ENCODE results near the gene TRMT11. TPM values are rescaled to one million over a fixed set of nuclear protein-coding genes. Genes with fewer than 3 reads are reported as not detected.
A peak's percentile ranks its signal among the peaks of the same experiment; 100 is the strongest.
"Not testable (repeated sequence)": the region's sequence is repeated elsewhere in the genome, so short reads cannot be mapped to it uniquely, and the experiment has no call there.

TRMT11 gene
- total RNA-seq, 1 experiment from 2014 or later: 42.0 TPM

DNA sequence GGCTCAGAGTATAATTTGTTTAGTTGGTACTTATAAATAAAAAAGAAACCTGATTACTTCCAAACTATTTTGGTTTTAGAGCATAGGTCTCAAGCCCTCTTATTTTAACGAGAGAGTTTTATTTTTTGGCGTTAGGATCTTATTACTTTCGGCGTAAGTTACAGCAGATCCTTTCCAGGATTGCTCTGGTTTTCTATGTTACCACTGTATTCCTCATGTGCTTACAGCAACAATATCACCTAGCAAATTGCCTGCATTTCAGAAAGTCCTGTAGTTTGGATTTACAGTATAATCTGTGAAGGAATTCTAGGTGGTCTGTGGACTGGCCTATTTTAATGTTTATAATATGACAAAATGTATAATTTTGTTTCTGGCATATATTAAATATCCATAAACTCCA lies 54.1 kb downstream of the TRMT11 start:
- no peak for DNase-seq (ENCODE audit: extremely low read depth, low read depth)

DNA sequence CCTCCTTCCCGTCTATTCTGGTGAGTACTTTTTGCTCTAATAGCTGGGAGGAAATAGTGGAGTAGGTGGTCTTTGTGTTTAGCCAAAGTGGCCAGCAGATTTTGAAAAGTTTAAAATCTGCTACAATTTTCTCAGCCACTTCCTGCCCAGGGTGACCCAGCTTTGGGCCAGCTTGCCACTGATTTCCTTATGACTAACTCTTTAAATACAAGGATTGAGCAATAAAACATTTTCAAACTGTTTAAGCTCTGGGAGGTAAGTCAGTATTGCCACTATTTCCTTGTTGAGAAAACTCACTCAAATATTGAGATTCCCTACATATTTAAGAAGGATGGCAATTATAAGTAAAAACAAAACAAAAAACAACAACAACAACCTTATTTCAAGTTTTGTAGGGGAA lies 54.5 kb downstream of the TRMT11 start:
- DNase-seq (ENCODE audit: extremely low read depth, low read depth): peak; percentile 27

DNA sequence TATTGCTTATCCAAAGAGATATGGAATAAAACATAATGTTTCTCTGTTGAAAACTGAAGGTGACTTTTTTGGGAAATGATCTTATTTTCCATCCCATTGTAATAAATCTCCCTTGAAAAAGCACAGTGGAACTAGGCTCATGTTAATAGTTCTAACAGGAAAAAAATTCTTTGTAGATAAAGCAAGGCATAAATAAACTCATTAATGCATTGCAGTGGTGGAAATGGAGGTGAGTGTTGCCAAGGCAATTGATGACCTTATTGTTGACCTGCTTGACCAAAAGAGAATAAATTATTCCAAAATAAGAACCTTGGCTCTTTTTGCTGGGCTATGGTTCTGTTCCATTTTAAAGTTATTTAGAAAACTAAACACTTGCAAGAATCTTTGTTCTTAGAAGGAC lies 55.2 kb downstream of the TRMT11 start:
- no peak for DNase-seq (ENCODE audit: extremely low read depth, low read depth)

- DNase-seq (ENCODE audit: extremely low read depth, low read depth): no peak
These were observed 55.7 kb downstream of the TRMT11 start for GRCh38 chr6:126042001-126042419.

DNA sequence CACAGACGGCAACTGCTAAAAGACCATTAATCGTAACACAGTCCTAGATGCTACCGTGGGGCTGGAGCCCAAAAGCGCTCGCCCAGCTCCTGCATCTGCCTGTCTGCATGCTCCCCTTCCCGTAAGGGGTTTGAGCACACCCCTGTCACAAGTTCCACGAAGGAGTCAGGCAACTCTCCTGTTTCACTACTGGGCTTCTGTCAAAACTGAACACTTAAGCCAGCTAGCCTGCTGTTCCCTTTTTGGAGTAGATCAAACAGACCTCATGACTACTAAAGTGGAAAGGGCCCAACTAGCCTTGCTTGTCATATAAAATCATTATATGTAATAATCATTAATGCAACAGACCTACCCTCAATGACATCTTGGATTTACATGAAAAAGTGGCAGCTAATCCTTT lies 61.3 kb downstream of the TRMT11 start:
- DNase-seq (ENCODE audit: extremely low read depth, low read depth): no peak

- no peak for DNase-seq (ENCODE audit: extremely low read depth, low read depth)
These were observed 62.3 kb downstream of the TRMT11 start for GRCh38 chr6:126048635-126049034.

DNA sequence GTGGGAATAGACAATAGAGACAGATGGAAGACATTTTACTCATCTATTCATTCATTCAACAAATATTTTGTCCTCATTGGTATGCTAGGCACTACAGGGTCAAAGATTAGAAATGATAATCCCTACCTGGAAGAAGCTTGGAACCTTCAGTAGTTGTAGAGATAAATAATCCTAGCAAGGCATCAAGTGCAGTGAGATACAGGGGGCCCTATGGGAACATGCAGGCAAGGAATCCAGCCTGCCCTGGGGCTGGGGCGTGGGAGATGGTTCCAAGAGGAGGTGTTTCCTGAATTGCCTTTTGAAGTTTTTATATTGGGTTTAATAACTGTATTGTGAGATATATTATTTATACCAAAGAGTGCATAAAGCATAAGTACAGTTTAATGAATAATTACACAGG lies 64.5 kb downstream of the TRMT11 start:
- DNase-seq (ENCODE audit: extremely low read depth, low read depth): no peak

DNA sequence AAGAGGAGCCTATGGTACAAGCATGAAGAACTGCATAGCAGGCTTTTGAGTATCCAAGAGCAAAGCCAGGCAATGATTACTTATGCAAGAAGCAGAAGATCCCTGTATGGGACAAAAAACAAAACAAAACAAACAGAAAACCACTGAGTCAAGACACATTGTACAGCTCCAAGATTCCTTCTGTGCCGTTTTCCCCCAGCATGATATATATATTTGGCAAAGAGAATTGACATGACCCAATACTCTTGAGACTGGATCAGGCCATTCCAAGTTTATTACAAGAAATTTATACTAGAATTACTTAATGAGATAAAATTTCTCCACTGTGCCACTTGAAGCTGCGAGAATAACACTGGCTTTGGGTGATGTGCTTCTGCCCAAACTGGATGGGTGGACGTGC lies 65.5 kb downstream of the TRMT11 start:
- DNase-seq (ENCODE audit: extremely low read depth, low read depth): no peak

GRCh38 chr6:126052485-126052884 lies 66.1 kb downstream of the TRMT11 start:
- DNase-seq (ENCODE audit: extremely low read depth, low read depth): no peak

DNA sequence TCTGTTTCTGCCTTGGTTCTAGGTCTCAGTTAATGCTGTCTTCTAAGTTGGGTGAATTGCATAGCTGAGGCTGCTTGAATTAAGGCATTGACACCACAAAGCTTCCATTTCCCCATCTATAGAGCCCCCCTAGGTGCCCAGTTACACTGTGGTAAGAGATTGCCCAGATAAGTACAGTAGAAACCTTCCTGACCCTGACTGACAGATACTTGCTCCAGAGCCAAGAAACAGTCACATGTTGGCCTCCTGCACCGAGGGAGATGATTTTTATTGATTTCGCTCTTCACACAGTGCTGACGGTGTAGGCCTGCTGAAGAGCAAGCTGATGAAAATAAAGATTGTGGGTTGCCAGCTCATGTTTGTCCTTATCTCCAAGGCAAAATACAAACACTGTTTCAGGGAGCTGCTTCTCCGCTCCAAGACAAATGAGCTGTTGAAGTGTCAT lies 67.9 kb downstream of the TRMT11 start:
- DNase-seq (ENCODE audit: extremely low read depth, low read depth): no peak

GRCh38 chr6:126054802-126055201 lies 68.5 kb downstream of the TRMT11 start:
- no peak for DNase-seq (ENCODE audit: extremely low read depth, low read depth)

GRCh38 chr6:126055449-126055848 lies 69.1 kb downstream of the TRMT11 start:
- no peak for DNase-seq (ENCODE audit: extremely low read depth, low read depth)

DNA sequence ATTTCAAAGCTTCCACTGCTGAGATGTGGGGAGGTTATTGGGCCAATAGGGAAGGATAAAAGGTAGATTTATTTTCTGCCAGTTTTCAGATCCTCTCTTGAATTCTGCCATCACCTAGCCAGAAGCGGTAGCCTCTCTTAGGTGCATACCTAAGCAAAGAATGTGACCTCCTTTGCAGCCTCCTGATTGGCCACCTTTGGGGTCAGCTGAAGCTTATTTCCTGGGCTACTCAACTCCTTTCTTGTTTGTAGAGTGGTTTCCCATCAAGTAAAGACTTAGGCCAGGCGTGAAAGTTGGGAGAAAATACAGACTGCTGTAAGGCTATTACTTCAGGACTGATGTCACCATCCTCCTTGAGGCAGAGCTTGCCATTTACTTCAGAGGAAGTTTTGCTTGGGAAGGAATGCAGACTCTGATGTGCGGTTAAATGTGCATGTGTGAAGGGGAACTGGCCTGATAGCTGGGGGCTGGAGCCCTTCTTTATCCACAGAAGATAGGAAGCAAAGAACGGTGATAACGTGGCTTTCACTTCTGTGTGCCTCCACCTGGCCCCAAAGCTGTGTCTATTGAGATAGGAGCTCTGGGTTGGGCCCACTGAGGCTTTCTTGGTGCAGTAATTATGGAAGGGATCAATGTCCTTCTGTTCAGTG lies 70.1 kb downstream of the TRMT11 start:
- DNase-seq (ENCODE audit: extremely low read depth, low read depth): no peak

GRCh38 chr6:126058085-126058484 lies 71.7 kb downstream of the TRMT11 start:
- not testable (repeated sequence) for DNase-seq (ENCODE audit: extremely low read depth, low read depth)

GRCh38 chr6:126060400-126060799 lies 74.1 kb downstream of the TRMT11 start:
- DNase-seq (ENCODE audit: extremely low read depth, low read depth): no peak

DNA sequence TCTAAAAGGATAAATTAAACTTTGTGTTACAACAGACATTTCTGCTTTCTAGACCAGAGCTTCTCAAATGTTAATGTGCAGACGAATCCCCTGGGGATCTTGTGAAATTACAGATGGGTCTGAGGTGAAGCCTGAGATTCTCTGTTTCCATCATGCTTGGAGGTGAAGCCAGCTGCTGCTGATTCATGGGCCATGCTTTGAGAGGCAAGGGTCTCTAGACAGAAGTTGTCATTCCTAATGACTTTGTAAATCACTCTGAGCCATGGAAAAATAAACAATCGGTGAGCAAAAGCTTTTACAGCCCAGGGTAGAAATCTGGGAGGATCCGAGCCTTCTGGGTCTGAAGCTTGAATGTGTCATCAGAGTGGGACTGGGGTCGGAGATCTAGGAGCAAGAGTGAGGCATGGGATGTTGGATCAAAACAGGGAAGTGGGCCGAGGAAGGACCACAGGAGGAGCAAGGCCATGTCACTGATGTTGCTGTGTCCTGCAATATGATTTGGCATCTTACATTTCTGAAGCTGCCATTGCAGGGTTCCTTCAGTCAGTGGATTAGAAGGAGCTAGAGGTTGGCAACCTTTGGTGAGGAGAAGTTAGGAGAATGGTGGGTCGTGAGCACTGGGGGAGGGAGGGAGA lies 77.3 kb downstream of the TRMT11 start:
- no peak for DNase-seq (ENCODE audit: extremely low read depth, low read depth)

DNA sequence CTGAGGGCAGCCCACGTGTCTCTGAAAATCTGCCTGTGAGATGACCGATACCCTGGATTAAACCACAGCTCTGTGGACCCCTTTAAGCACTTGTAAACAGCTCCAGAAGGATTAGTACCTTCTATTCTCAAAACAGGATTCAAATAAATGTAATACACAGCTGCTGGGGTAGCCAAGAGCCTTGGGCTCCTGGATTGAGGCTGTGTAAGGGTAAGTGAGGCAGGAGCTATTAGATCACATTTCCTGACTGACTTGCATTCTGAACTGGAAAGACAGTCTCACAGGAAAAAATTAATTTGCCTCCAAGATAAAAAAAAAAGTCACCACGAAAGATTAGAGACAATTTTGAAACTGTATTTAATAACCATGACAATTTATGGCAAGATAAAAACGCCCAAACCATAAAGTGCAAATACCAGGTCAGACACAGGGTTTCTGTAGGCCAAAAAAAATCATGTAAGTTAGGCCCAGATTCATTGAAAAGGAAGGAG lies 78.0 kb downstream of the TRMT11 start:
- DNase-seq (ENCODE audit: extremely low read depth, low read depth): no peak

DNA sequence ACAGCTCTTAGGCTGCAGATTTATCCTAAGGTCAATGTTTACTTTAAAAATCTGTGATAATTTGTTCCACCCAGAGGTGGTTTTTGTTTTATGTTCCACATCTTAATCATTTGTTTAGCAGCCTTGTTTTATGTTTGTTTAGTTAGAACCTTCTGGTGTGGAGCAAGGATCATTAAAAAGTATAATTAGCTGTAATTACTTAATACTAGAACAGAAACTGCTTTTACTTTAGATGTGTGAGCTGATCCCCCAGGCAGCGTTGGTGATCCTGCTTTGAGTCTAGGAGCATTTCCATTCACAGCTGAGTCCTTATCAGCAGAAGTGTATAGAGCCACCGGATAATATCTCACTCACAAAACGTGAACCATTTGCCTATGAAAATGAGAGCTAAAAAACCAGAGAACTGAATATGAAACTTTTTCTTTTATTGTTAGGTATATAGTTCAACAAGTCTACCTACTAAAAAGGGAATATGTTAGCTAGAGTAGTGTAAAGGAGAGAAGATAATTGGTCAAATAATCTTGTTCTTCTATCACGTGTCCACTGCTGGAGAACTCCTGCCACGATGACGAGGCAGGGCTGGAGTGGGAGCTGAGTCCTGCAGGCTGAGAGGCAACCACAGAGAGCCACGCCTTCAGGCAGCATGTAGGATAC lies 78.5 kb downstream of the TRMT11 start:
- no peak for DNase-seq (ENCODE audit: extremely low read depth, low read depth)

GRCh38 chr6:126066053-126067048 lies 80.0 kb downstream of the TRMT11 start:
- DNase-seq (ENCODE audit: extremely low read depth, low read depth): no peak

GRCh38 chr6:126067073-126067472 lies 80.7 kb downstream of the TRMT11 start:
- DNase-seq (ENCODE audit: extremely low read depth, low read depth): no peak

GRCh38 chr6:126069449-126069848 lies 83.1 kb downstream of the TRMT11 start:
- no peak for DNase-seq (ENCODE audit: extremely low read depth, low read depth)

Data from NCI-H460 (cell line).